ENCODE data around the gene SORCS3. TPM values are rescaled to one million over a fixed set of nuclear protein-coding genes. Genes with fewer than 3 reads are reported as not detected.

The SORCS3 gene
- total and polyA plus RNA-seq, 2 of the 13 experiments (the other 11 are each of a cell fraction or from before 2014, with no cell fraction given), result 0.07 TPM; not detected in 1

DNA sequence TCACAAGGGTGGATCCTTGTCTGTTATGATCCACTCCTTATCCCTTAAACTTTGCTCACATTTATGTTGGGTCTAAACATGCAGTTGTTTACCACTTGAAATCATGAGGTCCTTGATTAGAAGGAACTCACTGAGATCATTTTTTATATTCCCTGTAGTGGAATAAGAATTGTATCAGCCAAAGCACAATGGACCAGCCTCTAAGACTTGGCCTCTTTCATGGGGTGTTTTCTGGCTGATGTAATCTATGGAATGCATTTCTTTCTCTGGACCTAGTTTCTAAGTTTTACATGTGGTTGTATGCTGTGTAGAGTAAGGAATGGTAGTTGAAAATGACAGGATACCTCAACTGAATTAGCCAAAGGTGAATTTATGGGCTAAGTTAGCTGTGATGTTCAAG, 376.6 kb downstream of the SORCS3 start:
- BruUV-seq (replicated peaks), result no TSS peak
- Histone ChIP-seq H3K9me3 (ENCODE audit: low read length) (no peaks in the 10 kb centered on the region), H4K20me1 (ENCODE audit: insufficient read depth, low read length) (no peaks in the 10 kb centered on the region), H3K79me2 (ENCODE audit: insufficient read depth, low read length) (no peaks in the 10 kb centered on the region), H3K36me3 (replicated peaks in 1 of 2; ENCODE audit: control insufficient read depth in 1 of 2, insufficient read depth in 2 of 2, low read length in 2 of 2) (no peaks in the 10 kb centered on the region), H3K27me3 (ENCODE audit: control insufficient read depth in 1 of 2, insufficient read depth in 2 of 2, low read length in 2 of 2) (no peaks in the 10 kb centered on the region), H3K4me1 (ENCODE audit: insufficient read depth, low read length) (no peaks in the 10 kb centered on the region), H3K4me2 (ENCODE audit: low read depth, low read length) (no peak overlapping the region), H3K4me3 (replicated peaks in 1 of 3; ENCODE audit: insufficient read depth in 1 of 3, low read depth in 2 of 3, low read length in 3 of 3) (no peak overlapping the region), H3K27ac (ENCODE audit: extremely low read length, insufficient read depth, low read length) (no peak overlapping the region), H3K9ac (ENCODE audit: insufficient read depth, low read depth, low read length) (no peak overlapping the region), H2AFZ (ENCODE audit: low read length) (no peak overlapping the region)
- POLR2A ChIA-PET, result no interaction called here
- CTCF ChIA-PET (ENCODE audit: low intra/inter-chr PET ratio, low total read pairs), result no interaction called here
- no peak for FAIRE-seq
- intact Hi-C loops (cut with micrococcal nuclease; ENCODE audit: unreplicated experiment) (no loop called here), in situ Hi-C loops (cut with HindIII; ENCODE audit: extremely low pct_ligation_motif_present, low pct_unique_long_range_greater_than_20kb) (no loop called here)
- no peak for DNase-seq (ENCODE audit: low spot score)
- no peak for TF ChIP-seq ZNF10 (CRISPR knock-in tag; IDR thresholded peaks at IDR 0.05; ENCODE audit: borderline replicate concordance, low read depth)
- no peak for TF ChIP-seq ZSCAN25 (CRISPR knock-in tag; IDR thresholded peaks at IDR 0.05)
- TF ChIP-seq, protein P1, sequence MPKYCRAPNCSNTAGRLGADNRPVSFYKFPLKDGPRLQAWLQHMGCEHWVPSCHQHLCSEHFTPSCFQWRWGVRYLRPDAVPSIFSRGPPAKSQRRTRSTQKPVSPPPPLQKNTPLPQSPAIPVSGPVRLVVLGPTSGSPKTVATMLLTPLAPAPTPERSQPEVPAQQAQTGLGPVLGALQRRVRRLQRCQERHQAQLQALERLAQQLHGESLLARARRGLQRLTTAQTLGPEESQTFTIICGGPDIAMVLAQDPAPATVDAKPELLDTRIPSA (CRISPR knock-in tag; IDR thresholded peaks at IDR 0.05; ENCODE audit: borderline replicate concordance), result no peak
- no peak for TF ChIP-seq ZSCAN9 (CRISPR knock-in tag; IDR thresholded peaks at IDR 0.05; ENCODE audit: borderline replicate concordance)
- ATAC-seq, result no peak

DNA sequence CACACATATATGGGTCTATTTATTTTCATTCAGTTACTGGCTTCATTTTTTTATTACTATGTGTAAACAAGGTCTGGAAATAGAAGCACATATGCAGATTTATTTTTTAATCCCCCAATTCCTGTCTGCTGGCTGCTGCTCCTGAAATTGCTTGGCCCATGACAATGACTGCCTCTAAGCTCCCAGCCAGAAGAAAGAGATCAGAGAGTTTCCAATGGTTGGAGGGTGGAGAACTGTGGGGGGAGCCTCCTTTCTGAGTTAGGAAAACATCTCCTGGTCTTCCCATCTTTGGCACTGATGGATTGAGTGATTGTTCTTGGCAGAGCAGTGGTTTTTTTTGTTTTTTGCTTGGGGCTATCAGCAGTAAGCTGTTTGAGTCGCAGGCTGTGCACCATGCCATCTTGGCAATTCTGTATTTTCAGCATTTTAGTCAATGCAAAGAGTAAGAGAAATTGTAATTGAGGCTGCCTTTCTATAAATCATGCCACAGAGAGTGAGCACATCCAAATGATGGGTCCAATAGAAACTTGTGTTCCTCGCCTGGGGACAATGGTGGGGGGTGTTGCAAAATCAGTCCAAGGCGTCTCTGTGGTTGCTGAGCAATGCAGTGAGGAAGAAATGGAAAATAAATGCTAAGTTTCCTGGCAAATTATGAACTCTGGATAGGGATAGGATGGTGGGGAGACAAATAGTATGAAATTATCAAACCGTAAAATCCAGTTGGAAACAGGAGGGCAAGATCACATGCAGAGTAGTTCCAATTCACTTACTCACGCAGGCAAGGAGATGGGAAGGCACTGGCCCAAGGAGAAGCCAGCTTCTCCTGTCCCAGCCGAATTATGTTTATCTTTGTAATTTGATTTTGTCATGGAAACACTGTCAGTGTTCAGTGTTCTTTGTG, 382.4 kb downstream of the SORCS3 start:
- Histone ChIP-seq H3K4me2 (ENCODE audit: low read depth, low read length) (no peak overlapping the region), H3K79me2 (ENCODE audit: insufficient read depth, low read length) (no peaks in the 10 kb centered on the region), H3K27ac (ENCODE audit: extremely low read length, insufficient read depth, low read length) (no peak overlapping the region), H3K36me3 (replicated peaks in 1 of 2; ENCODE audit: control insufficient read depth in 1 of 2, insufficient read depth in 2 of 2, low read length in 2 of 2) (no peaks in the 10 kb centered on the region), H3K4me1 (ENCODE audit: insufficient read depth, low read length) (no peaks in the 10 kb centered on the region), H3K4me3 (replicated peaks in 1 of 3; ENCODE audit: insufficient read depth in 1 of 3, low read depth in 2 of 3, low read length in 3 of 3) (no peak overlapping the region), H2AFZ (ENCODE audit: low read length) (no peak overlapping the region), H4K20me1 (ENCODE audit: insufficient read depth, low read length) (no peaks in the 10 kb centered on the region; the same call in 1 of the 2 replicates), H3K9ac (ENCODE audit: insufficient read depth, low read depth, low read length) (no peak overlapping the region), H3K9me3 (ENCODE audit: low read length) (no peaks in the 10 kb centered on the region), H3K27me3 (ENCODE audit: control insufficient read depth in 1 of 2, insufficient read depth in 2 of 2, low read length in 2 of 2) (no peaks in the 10 kb centered on the region)
- ChIA-PET POLR2A (no interaction called here), CTCF (ENCODE audit: low intra/inter-chr PET ratio, low total read pairs) (no interaction called here)
- intact Hi-C loops (cut with micrococcal nuclease; ENCODE audit: unreplicated experiment) (no loop called here), in situ Hi-C loops (cut with HindIII; ENCODE audit: extremely low pct_ligation_motif_present, low pct_unique_long_range_greater_than_20kb) (no loop called here)
- ATAC-seq (no peak), DNase-seq (ENCODE audit: low spot score) (no peak), FAIRE-seq (no peak)
- no TSS peak for BruUV-seq (replicated peaks)
- 12% methylated on average over 6 of the region's 6 CpGs for WGBS (ENCODE audit: low lambda C conversion rate)
- TF ChIP-seq SIN3A (IDR thresholded peaks at IDR 0.05; ENCODE audit: borderline replicate concordance, low read depth, low read length) (no peak), SOX6 (IDR thresholded peaks at IDR 0.05) (no peak), SOX6 (CRISPR knock-in tag; IDR thresholded peaks at IDR 0.05) (no peak), ZNF501 (CRISPR knock-in tag; IDR thresholded peaks at IDR 0.05) (no peak)
- TF ChIP-seq, protein P2, sequence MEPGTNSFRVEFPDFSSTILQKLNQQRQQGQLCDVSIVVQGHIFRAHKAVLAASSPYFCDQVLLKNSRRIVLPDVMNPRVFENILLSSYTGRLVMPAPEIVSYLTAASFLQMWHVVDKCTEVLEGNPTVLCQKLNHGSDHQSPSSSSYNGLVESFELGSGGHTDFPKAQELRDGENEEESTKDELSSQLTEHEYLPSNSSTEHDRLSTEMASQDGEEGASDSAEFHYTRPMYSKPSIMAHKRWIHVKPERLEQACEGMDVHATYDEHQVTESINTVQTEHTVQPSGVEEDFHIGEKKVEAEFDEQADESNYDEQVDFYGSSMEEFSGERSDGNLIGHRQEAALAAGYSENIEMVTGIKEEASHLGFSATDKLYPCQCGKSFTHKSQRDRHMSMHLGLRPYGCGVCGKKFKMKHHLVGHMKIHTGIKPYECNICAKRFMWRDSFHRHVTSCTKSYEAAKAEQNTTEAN (CRISPR knock-in tag; conservative IDR thresholded peaks at IDR 0.05), result no peak

Data from HepG2 (cell line).